Erythroblast (primary cell): Measurements from ENCODE around the gene MTX1.
"Not testable (repeated sequence)": the region's sequence is repeated elsewhere in the genome, so short reads cannot be mapped to it uniquely, and the experiment has no call there.

ENCODE experiments used
- GATA1 ChIP-seq: IDR thresholded peaks from 2 replicates; pipeline ENCODE4 v1.6.1; 2011; ENCODE audit warnings: low read depth, mild to moderate bottlenecking, control low read depth, low read length, moderate library complexity
- POLR2A ChIP-seq: IDR thresholded peaks from 2 replicates; pipeline ENCODE4 v1.6.1; 2011; ENCODE audit warnings: mild to moderate bottlenecking, low read length

DNA sequence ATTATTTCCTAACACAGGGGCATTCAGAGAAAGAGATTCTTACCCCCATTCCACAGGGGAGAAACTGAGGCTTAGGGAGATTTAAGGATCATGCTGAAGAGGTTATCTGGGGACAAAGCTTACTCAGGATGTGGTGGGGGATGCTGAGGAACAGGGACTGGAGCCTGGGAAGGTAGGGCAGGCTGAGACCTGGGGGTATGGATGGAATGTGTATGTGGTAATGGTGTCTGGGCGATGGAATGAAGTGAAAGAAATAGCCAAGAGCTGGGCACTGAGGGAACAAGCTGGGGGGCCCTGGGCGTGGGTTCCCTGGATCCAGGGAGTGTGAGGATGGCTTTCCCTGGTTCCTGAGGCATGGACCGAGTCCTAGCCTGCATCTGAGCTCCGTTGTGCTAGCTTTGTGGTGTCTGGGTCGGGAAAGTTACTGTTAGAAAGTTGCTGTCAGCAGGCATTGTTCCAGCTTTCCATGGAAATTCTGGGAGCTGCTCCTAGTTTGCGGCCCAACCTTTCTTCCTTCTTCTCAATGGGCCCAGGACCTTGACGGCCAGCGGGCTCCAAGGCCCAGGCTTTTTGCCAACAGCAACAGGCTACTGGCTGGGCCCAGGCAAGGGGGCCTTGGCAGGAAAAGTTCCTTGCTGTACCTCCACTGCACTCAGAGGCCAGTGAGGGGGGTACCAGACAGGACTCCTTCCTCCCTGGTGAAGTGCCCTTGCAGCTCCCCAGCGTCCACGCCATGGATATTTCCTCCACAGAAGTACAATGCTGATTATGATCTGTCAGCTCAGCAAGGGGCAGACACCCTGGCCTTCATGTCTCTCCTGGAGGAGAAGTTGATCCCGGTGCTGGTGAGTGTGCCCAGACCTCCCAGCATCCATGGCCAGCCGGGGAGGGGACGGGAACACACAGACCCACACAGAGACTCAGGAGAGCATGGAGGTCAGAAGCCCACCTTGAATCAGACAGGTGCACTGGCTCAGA is 23.8 kb downstream of the MTX1 start:
- TF ChIP-seq POLR2A, GATA1: not testable (repeated sequence)
